NOMO-1 treated with dmso at 0.1 percent for 144 hours (cell line): ENCODE measurements around the gene ZFPM1.
"Not testable (repeated sequence)": the region's sequence is repeated elsewhere in the genome, so short reads cannot be mapped to it uniquely, and the experiment has no call there.

Experiments used
- DNase-seq: peaks from one replicate; lab custom pipeline; 2025; ENCODE audit not compliant: unreplicated experiment; lab: John Stamatoyannopoulos, UW

The ZFPM1 gene

GRCh38 chr16:88511906-88512305 is 58.8 kb downstream of the ZFPM1 start:
- no peak for DNase-seq

DNA sequence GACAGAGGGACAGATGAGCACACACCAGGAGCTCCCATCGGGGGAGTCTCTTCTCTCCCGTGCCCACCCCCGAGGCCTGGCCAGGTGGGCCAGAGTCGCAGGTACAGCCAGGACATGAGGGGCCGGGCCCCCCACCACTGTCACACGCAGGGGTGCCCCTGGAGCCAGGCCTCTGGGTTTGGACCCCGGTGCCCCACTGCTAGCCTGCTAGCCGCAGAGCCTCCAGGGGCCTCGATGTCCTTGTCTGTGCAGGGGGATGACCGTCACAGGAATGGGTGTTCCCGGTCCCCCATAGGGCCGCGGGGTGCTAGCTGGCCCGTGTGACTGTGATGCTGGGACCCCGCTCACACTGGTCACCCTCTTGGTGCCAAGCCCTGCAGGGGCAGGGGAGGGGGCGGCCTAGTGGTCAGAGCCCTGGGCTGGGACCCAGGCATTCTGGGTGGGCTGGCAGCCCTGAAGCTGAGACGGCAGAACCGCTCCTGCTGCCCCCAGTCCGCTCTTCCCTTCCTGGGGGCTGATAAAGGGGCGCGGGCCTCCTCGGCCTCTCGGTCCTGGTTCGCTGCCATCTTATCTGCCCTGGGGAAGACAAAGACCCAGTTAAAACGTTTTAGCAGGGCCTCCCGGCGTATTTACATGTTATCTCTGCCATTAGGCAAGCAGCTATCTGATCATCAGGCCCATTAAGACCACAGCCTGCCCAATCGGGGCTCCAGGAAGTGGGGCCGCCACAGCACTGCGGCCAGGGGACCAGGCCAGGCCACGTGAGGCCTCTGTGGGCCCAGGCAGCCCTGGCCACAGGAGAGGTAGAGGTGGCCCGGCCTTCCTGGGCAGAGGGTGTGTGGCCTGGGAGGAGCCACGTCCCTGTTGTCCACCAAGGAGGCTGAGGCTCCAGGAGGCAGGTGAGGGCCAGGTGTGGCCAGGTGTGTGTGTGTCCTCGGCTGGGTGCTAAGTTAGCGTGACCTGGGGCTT is 59.9 kb downstream of the ZFPM1 start:
- DNase-seq, result no peak

DNA sequence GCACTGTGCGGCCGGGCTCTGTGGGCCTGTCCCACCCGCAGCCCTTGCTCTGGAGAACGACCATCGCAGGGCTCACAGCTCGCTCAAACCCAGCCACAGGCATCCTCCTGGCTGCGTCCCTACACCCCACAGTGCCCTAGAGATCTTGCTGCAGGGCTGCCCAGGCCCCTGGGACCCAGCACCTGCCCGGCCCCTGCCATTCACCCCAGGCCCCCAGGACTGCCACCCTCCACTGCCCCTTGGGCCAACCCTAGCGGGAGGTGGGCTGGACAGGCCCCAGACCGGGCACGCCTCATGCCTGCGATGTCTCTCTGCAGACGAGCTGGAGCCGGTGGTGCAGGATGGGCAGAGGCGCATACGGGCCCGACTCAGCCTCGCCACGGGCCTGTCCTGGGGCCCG is 61.0 kb downstream of the ZFPM1 start:
- DNase-seq, result no peak

- DNase-seq, result no peak
These were observed 61.6 kb downstream of the ZFPM1 start for GRCh38 chr16:88514526-88515232.

DNA sequence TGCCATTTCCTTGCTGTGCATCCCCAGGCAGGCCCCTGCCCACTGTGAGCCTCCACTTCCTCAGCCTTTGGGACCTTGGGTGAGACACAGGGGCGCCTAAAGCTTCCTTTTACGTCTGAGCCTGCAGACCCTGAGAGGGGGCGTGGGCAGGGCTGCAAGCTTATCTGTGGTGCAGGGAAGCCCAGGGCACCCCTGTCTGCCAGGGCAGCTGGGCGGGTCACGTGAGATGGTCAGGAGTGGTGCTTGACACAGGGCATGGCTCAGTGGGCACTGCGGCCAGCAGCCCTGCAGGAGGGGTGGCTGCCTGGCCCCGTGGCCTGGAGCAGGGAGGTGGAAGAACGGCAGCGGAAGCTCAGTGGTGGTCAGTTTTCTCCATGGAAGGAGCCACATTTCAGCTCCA is 62.3 kb downstream of the ZFPM1 start:
- DNase-seq, result no peak

DNA sequence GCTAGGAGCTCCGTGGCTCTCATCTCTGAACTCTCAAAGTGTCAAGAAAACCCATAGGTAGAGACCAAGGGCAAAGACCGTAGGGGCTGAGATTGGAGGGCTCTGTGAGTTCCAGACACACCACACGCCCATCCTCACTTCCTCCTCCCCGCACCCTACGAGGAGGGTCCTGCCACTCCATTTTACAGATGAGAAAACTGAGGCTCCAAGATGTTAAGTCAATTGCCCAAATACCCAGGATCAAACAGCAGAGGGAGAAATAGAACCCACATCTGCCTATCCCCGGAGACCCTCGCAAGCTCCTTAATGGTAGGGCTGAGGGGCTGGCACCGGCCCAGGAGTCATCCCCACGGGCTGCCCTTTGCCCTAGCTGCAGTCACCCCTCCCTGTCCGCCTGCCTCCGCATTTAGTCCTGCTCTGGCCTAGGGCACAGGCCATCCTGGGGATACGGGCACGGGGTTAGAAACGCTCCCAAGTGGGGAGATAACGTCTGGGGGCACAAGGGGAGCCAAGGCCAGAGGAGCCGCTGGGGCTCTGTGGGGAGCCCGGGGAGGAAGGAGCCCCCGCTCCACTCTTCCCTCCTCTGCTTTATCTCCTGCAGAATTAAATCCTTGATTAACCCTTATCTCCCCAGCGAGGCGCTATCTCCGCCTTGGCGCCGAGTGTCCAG is 63.0 kb downstream of the ZFPM1 start:
- no peak for DNase-seq

DNA sequence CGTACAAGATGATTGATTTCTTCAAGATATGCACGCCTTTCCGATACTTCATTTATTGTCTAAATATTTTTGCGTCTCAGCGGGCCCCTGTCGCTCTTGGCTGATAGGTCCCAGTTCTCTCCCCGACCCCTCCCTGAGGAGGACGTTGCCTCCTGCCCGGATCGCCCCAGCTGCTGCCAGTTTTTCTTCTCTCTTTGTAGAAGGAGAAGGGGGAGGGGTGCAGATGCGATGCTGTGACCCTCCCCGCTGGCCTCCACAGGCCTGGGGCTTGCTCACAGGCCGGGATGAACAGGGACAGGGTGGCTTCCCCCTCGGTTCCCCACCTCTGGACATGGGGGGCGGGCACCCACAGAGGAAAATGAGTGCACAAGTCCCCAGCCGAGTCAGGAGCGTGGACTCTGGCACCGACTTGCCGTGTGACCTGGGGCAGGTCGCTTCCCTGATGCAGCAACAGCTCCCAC is 63.6 kb downstream of the ZFPM1 start:
- no peak for DNase-seq

GRCh38 chr16:88517208-88517774 is 64.2 kb downstream of the ZFPM1 start:
- DNase-seq, result not testable (repeated sequence)

GRCh38 chr16:88518411-88519111 is 65.5 kb downstream of the ZFPM1 start:
- DNase-seq, result not testable (repeated sequence)

- DNase-seq, result no peak
These were observed 66.2 kb downstream of the ZFPM1 start for GRCh38 chr16:88519240-88519639.

DNA sequence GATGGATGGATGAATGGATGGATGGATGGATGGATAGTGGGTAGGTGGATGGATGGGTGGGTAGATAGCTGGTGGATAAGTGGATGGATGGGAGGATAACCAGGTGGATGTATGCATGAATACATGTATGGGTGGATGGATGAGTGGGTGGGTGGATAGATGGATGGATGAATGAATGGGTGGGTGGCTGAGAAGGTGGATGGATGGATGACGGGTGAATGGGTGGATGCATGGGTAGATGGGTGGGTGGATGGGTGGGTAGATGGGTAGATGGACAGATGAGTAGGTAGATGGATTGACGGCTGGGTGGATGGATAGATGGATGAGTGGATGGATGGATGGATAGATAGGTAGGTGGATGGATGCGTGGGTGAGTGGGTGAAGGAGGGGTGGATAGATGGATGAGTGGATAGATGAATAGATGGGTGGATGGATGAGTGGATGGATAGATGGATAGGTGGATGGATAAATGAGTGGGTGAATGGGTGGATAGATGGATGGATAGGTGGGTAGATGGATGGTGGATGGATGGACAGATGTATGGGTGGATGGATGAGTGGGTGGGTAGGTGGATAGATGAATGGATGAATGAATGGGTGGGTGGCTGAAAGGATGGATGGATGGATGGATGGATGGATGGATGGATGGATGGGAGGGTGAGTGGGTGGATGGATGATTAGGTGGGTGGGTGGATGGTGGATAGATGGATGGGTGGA is 67.0 kb downstream of the ZFPM1 start:
- no peak for DNase-seq

DNA sequence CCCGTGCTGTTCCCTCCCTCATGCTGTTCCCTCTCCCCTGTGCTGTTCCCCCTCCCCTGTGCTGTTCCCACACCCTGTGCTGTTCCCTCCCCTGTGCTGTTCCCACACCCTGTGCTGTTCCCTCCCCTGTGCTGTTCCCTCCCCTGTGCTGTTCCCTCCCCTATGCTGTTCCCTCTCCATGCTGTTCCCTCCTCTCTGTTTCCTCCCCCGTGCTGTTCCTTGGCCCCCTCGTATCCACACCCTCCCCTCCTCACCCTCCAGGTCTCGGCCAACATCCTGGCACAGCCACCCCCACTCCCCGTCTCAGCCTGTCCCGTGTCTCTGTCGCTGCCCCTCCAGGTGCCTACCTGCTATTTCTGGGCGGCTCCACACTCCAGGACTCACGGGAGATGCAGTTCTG is 68.6 kb downstream of the ZFPM1 start:
- DNase-seq, result no peak

DNA sequence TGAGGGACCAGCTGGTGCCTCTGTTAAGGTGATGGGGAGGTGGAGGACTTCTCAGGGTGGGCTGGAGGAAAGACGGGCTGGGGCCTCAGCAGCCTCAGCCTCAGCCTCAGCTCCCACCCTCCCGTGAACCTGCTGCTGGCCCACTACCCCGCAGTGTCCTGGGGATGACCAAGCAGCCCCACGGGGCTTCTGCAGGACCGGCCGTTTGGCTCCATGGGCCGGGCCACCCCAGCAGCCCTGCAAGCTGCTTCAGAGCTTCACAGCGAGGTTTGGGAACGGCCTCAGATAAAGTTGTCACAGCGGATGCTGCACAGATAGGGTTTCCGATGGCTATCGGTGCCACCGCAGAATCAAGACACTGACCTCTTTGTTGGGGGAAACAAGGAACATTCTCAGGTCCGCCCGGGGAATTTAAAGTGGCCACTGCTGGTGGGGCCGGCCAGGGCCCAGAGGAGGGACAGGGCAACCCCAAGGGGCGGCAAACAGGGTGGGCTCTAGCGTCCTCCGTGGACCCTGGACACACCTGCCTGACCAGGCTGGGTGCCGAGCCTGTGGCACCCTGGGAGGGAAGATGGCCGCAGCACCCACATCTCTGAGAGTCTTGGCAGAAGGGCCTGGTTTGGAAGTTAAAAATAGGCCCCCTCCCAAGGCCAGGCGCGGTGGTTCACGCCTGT is 69.3 kb downstream of the ZFPM1 start:
- DNase-seq, result no peak

- no peak for DNase-seq
These were observed 70.5 kb downstream of the ZFPM1 start for GRCh38 chr16:88523309-88524161.

DNA sequence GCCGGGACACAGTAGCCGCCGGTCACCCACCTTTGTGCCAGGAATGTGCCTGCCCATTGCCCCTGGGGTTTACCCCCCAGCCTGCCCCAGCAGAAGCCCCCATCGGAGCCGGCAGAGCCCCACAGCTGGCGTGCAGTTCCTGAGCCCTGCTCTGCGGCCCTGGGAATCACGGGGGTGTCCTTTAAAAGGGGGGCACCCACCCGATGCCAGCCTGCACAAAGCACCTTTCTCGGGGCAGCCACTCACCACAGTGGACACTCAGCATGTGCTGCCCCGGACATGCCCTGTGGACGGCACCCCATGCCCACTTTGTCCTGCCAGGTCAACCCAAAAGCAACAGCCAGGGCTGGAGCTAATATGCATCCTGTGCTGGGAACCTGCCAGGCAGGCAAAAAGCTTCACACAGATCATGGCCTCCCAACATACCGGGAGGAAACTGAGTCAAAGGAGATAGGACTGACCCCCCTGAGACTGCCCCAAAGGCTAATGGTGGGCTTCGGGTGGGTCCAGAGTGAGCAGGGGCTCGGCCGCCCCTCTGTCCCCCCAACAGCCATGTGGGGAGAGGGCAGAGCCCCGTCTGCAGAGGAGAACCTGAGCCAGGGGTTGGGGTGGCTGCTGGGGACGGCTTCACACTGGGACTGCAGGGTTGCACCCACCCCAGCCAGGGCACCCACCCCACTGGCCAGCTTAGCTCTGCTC is 71.3 kb downstream of the ZFPM1 start:
- no peak for DNase-seq

- DNase-seq, result no peak
These were observed 72.0 kb downstream of the ZFPM1 start for GRCh38 chr16:88524973-88525662.

GRCh38 chr16:88525663-88525990 is 72.5 kb downstream of the ZFPM1 start:
- DNase-seq, result no peak
